Transverse colon (tissue), 4 donors: ENCODE measurements around the gene SYNE3. TPM values are rescaled to one million over a fixed set of nuclear protein-coding genes. Genes with fewer than 3 reads are reported as not detected.

Source experiments
- DNase-seq: peaks from one replicate; pipeline ENCODE4 v3.0.0-alpha.2; 2019
- H3K27ac ChIP-seq, 4 donors: fragments of 200-600 bp; sonication (generic); 2 replicates each; pipeline ENCODE4 v1.5.1; 2016 to 2018; ENCODE audit warnings: inconsistent platforms in 4 of 4
- H3K27me3 ChIP-seq: fragments of 200-600 bp; sonication (generic); 2 replicates; pipeline ENCODE4 v1.5.1; 2017; ENCODE audit warnings: inconsistent platforms
- H3K36me3 ChIP-seq, 4 donors: fragments of 200-600 bp; sonication (generic); 2 replicates each; pipeline ENCODE4 v1.5.1; 2017 to 2019; ENCODE audit warnings: inconsistent platforms in 4 of 4
- H3K4me1 ChIP-seq, 4 donors: fragments of 200-600 bp; sonication (generic); 2 replicates each; pipeline ENCODE4 v1.5.1; 2017 to 2020; ENCODE audit warnings: inconsistent platforms in 4 of 4
- H3K4me3 ChIP-seq, 4 donors: fragments of 200-600 bp; sonication (generic); 1 replicate in 1 of 4; 2 replicates in 3 of 4; pipeline versions ENCODE4 v1.5.1 to v1.6.1; 2017 to 2019; ENCODE audit warnings: inconsistent platforms in 4 of 4
- H3K9me3 ChIP-seq, 2 donors: fragments of 200-600 bp; sonication (generic); 2 replicates each; pipeline ENCODE4 v1.5.1; 2017 to 2019; ENCODE audit warnings: inconsistent platforms in 2 of 2
- CTCF ChIP-seq, 5 experiments: fragments of 200-600 bp in 3 of 5; fragments of 450-650 bp in 2 of 5; sonication (generic) in 3 of 5; IDR thresholded peaks; 1 replicate in 2 of 5; 2 replicates in 3 of 5; pipeline ENCODE4 v1.5.1; 2016 to 2017; ENCODE audit warnings: antibody characterized with exemption in 5 of 5, inconsistent platforms in 3 of 5, mild to moderate bottlenecking in 2 of 5, moderate library complexity in 1 of 5
- EP300 ChIP-seq: sonication (generic); formaldehyde crosslinking; IDR thresholded peaks from one replicate; pipeline ENCODE4 v1.6.1; 2017; ENCODE audit warnings: antibody characterized with exemption, low read depth
- POLR2A ChIP-seq: fragments of 450-650 bp; IDR thresholded peaks from one replicate; pipeline ENCODE4 v1.6.1; 2016; ENCODE audit warnings: antibody characterized with exemption, mild to moderate bottlenecking, moderate library complexity
- POLR2AphosphoS5 ChIP-seq, 3 donors: sonication (generic); formaldehyde crosslinking; IDR thresholded peaks; one replicate each; pipeline ENCODE4 v1.6.1; 2016; ENCODE audit warnings: antibody characterized with exemption in 3 of 3
- WGBS, 2 donors: methylation state at CpG; one replicate each; pipeline ENCODE4 v1.1.5; 2018; ENCODE audit warnings: low coverage in 1 of 2; 5-methylcytosine and 5-hydroxymethylcytosine counted together
- in situ Hi-C, 4 donors: fragments of 200-750 bp; cut with MboI; loops; one replicate each; pipeline versions ENCODE4 v1.15.0 to v1.15.1; 2017; ENCODE audit warnings: low sequenced_read_pairs in 3 of 4, low pct_ligation_motif_present in 1 of 4, low pct_unique_long_range_greater_than_20kb in 1 of 4
- intact Hi-C: fragments of 100-400 bp; cut with DNase I; formaldehyde crosslinking; loops from one replicate; pipeline ENCODE4 v1.15.1; 2023; ENCODE audit warnings: low total_unique reads
- total RNA-seq, 4 donors: library from RNA; depleted of rRNA; stranded (reverse); fragments of >200 nt; gene quantifications; one replicate each; pipeline ENCODE4 v1.1.0, GENCODE V29; 2016

The SYNE3 gene
- total RNA-seq, 4 donors from 2014 or later, result 9.8 to 46.8 (median 13.9) TPM

- Histone ChIP-seq H3K27ac (no peak overlapping the region), H3K4me3 (no peak overlapping the region), H3K9me3 (no peaks in the 10 kb centered on the region), H3K27me3 (no peaks in the 10 kb centered on the region), H3K36me3 (peaks cover 0 to 14% (median 0%) of the 10 kb centered on the region in 4 donors), H3K4me1 (peaks cover 4 to 28% (median 10%) of the 10 kb centered on the region in 4 donors)
- 88 to 93% methylated on average over 3 to 19 of the region's 19 CpGs for WGBS, 2 donors
- in situ Hi-C loops, result no loop called here
- intact Hi-C loops, result no loop called here
- TF ChIP-seq POLR2A (no peak), POLR2AphosphoS5 (IDR thresholded peaks at IDR 0.05) (no peak), EP300 (no peak), CTCF (IDR thresholded peaks at IDR 0.05) (no peak)
- no peak for DNase-seq
These were observed 40.8 kb downstream of the SYNE3 start for GRCh38 chr14:95475540-95476240.

GRCh38 chr14:95474941-95475340 lies 41.5 kb downstream of the SYNE3 start:
- no peak overlapping the region for H3K4me3 ChIP-seq
- H3K9me3 ChIP-seq, result no peaks in the 10 kb centered on the region
- no peaks in the 10 kb centered on the region for H3K27me3 ChIP-seq
- H3K36me3 ChIP-seq, result peaks cover 0 to 14% (median 0%) of the 10 kb centered on the region in 4 donors
- DNase-seq, result no peak
- 99% methylated on average over 6 of the region's 6 CpGs; no CpG with 5 or more reads in 1 of the 2 donors for WGBS, 2 donors
- in situ Hi-C loops, result no loop called here
- TF ChIP-seq POLR2A (no peak), EP300 (no peak), POLR2AphosphoS5 (IDR thresholded peaks at IDR 0.05) (no peak), CTCF (IDR thresholded peaks at IDR 0.05) (no peak)
- peaks cover 4 to 21% (median 9%) of the 10 kb centered on the region in 4 donors for H3K4me1 ChIP-seq
- H3K27ac ChIP-seq, result no peak overlapping the region
- intact Hi-C loops, result no loop called here

- no peak for TF ChIP-seq POLR2A
- TF ChIP-seq CTCF (IDR thresholded peaks at IDR 0.05), result no peak
- TF ChIP-seq EP300, result no peak
- no peaks in the 10 kb centered on the region for H3K9me3 ChIP-seq
- intact Hi-C loops, result no loop called here
- peaks cover 4 to 16% (median 7%) of the 10 kb centered on the region in 4 donors for H3K4me1 ChIP-seq
- H3K4me3 ChIP-seq, result no peak overlapping the region
- in situ Hi-C loops, result no loop called here
- no peak for DNase-seq
- no peak overlapping the region for H3K27ac ChIP-seq
- no peaks in the 10 kb centered on the region for H3K27me3 ChIP-seq
- WGBS, 2 donors, result 85 to 100% methylated on average over 3 to 6 of the region's 6 CpGs
- H3K36me3 ChIP-seq, result peaks cover 0 to 14% (median 0%) of the 10 kb centered on the region in 4 donors
These were observed 42.0 kb downstream of the SYNE3 start for GRCh38 chr14:95474486-95474885.

- H3K27ac ChIP-seq, result no peak overlapping the region
- no peak overlapping the region for H3K4me3 ChIP-seq
- WGBS, 2 donors, result 76% methylated on average over 10 of the region's 10 CpGs; no CpG with 5 or more reads in 1 of the 2 donors
- in situ Hi-C loops (no loop called here), intact Hi-C loops (loop anchor here (2.0 kb wide), 1 partner anchor 28 kb away; no protein-coding TSS in a partner anchor)
- H3K36me3 ChIP-seq, result peaks cover 0 to 14% (median 0%) of the 10 kb centered on the region in 4 donors
- H3K27me3 ChIP-seq, result no peaks in the 10 kb centered on the region
- H3K9me3 ChIP-seq, result no peaks in the 10 kb centered on the region
- peaks cover 10 to 27% (median 17%) of the 10 kb centered on the region in 4 donors for H3K4me1 ChIP-seq
- no peak for DNase-seq
- TF ChIP-seq POLR2AphosphoS5 (IDR thresholded peaks at IDR 0.05) (no peak), EP300 (no peak), CTCF (IDR thresholded peaks at IDR 0.05) (no peak), POLR2A (no peak)
These were observed 43.6 kb downstream of the SYNE3 start for GRCh38 chr14:95472819-95473251.
